Activated CD8-positive, alpha-beta memory T cell treated with anti-CD3 and anti-CD28 coated beads, Interleukin-2, amount 10 ng/mL, durations not matched to agents 7 days and 5 days (primary cell): Measurements from ENCODE around the gene P2RX4. TPM values are rescaled to one million over a fixed set of nuclear protein-coding genes. Genes with fewer than 3 reads are reported as not detected.
"Not testable (repeated sequence)": the region's sequence is repeated elsewhere in the genome, so short reads cannot be mapped to it uniquely, and the experiment has no call there.

ENCODE experiments used
- ATAC-seq: fragments of 150-1000 bp; cut with Tn5 transposase; one replicate; pipeline ENCODE4 v1.10.0; 2021; ENCODE audit warnings: moderate library complexity
- CTCF ChIA-PET: fragments of 350-600 bp; sonication (Branson Sonifier 250); formaldehyde crosslinking; loops from one replicate; lab custom pipeline; 2021; ENCODE audit warnings: antibody characterized with exemption; lab: Charles Lee
- DNase-seq: peaks from one replicate; pipeline ENCODE4 v3.0.0-alpha.2; 2020
- H3K27ac Mint-ChIP-seq: one replicate; pipeline ENCODE4 v1.8.0; 2021; ENCODE audit warnings: mild to moderate bottlenecking, mixed read lengths
- H3K27me3 Mint-ChIP-seq: one replicate; pipeline ENCODE4 v1.8.0; 2021; ENCODE audit warnings: mixed read lengths
- H3K36me3 Mint-ChIP-seq: one replicate; pipeline ENCODE4 v1.8.0; 2021; ENCODE audit warnings: mild to moderate bottlenecking, mixed read lengths
- H3K4me1 Mint-ChIP-seq: one replicate; pipeline ENCODE4 v1.8.0; 2021; ENCODE audit warnings: mixed read lengths
- H3K4me3 Mint-ChIP-seq: one replicate; pipeline ENCODE4 v1.8.0; 2021; ENCODE audit warnings: mild to moderate bottlenecking, moderate library complexity, mixed read lengths
- H3K9me3 Mint-ChIP-seq: one replicate; pipeline ENCODE4 v1.8.0; 2022; ENCODE audit warnings: low read depth, mixed read lengths
- total RNA-seq, 2 experiments: library from RNA; stranded (reverse); gene quantifications; one replicate each; pipeline ENCODE4 v1.2.3, GENCODE V29; 2021

Gene P2RX4, protein sequence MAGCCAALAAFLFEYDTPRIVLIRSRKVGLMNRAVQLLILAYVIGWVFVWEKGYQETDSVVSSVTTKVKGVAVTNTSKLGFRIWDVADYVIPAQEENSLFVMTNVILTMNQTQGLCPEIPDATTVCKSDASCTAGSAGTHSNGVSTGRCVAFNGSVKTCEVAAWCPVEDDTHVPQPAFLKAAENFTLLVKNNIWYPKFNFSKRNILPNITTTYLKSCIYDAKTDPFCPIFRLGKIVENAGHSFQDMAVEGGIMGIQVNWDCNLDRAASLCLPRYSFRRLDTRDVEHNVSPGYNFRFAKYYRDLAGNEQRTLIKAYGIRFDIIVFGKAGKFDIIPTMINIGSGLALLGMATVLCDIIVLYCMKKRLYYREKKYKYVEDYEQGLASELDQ
- 10 to 100 TPM; 52.6 to 64.8 TPM for total RNA-seq

DNA sequence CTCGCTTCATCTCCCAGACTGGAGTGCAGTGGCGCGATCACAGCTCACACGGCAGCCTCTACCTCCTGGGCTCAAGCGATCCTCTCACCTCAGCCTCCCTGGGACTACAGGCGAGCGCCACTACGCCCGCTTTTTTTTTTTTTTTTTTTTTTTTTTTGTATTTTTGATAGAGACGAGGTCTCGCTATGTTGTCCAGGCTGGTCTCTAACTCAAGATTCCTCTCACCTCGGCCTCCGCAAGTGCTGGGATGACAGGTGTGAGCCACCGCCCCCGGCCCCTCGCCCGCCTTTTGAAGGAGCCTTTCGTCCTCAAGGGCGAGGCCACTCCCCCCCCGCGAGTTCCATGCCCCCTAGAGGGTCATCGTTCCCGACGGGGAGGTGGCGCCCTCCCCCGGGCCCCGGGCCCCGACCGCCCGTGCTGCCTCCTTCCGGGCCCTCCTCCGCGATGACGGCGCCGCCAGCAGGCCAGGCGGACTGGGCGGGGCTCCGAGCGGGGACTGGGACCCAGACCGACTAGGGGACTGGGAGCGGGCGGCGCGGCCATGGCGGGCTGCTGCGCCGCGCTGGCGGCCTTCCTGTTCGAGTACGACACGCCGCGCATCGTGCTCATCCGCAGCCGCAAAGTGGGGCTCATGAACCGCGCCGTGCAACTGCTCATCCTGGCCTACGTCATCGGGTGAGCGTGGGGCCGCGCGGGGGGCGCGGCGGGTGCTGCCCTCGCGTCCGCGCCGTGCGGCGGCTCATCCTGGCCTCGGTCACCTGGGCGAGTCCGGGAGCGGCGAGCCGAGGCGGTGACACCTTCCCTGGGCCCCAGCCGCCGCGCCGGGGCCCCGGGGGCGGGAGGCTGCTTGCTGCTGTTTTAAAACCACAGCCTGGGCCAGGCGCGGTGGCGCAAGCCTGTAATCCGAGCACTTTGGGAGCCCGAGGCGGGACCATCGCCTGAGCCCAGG is at the start of gene P2RX4:
P2RX4 (plus strand) TSS at position 506 of the 949 bp plus-strand sequence; CDS start at position 542, 36 bp downstream.
- peak; percentile 89 for ATAC-seq
- DNase-seq, result peak; percentile 94
- Mint-ChIP-seq H3K4me3 (peak within 1 kb of the TSS; percentile 84), H3K27me3 (no peaks in the 10 kb centered on the region), H3K4me1 (peaks cover 48% of the 10 kb centered on the region), H3K9me3 (no peaks in the 10 kb centered on the region), H3K27ac (peak within 1 kb of the TSS; percentile 88), H3K36me3 (peaks cover 22% of the 10 kb centered on the region)
- CTCF ChIA-PET, result interaction anchor here (0.9 to 1.4 kb wide), 3 partner anchors 14 to 150 kb away, joined by 3 to 8 read pairs (median 3); no protein-coding TSS in a partner anchor

DNA sequence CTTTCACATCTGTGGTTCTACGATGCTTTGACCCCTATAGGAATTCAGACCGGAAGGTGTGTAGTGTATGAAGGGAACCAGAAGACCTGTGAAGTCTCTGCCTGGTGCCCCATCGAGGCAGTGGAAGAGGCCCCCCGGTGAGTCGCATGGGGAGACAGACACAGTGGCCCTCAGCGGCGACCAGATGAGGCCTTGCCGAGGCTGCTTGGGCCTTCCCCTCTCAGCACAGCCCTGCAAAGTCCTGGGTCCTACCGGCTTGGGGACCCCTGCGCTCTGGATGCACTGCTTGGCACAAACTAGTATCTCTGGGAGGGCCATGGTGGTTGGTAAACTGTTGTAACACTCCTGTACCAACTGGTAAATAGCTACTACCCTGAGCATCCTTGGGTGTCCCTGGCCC is 47.5 kb upstream of the P2RX4 start:
- CTCF ChIA-PET, result no interaction called here
- Mint-ChIP-seq H3K36me3 (peaks cover 28% of the 10 kb centered on the region), H3K27me3 (no peaks in the 10 kb centered on the region), H3K27ac (no peak overlapping the region), H3K9me3 (peaks cover 5% of the 10 kb centered on the region), H3K4me3 (no peak overlapping the region), H3K4me1 (peaks cover 6% of the 10 kb centered on the region)
- no peak for ATAC-seq
- DNase-seq, result no peak

DNA sequence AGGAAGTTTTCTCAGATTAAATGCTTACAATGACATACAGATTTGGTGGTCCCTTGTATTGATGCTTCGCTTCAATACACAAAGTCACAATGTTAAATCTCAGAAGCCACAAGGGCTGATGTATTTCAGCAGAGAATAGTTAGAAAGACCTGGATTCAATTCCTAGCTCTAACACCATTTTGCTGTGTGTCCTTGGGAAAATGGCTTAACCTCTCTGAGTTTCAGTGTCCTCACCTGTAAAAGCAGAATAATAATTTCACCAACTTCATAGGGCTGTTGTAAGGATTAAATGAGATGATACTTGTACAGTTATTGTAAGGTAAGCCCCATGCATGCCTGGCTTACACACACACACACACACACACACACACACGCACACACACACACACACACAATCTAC is 46.9 kb upstream of the P2RX4 start:
- ATAC-seq (no peak), DNase-seq (no peak)
- Mint-ChIP-seq H3K9me3 (peaks cover 5% of the 10 kb centered on the region), H3K27me3 (no peaks in the 10 kb centered on the region), H3K27ac (no peak overlapping the region), H3K4me1 (peaks cover 6% of the 10 kb centered on the region), H3K4me3 (no peak overlapping the region), H3K36me3 (peaks cover 24% of the 10 kb centered on the region)
- CTCF ChIA-PET, result no interaction called here

DNA sequence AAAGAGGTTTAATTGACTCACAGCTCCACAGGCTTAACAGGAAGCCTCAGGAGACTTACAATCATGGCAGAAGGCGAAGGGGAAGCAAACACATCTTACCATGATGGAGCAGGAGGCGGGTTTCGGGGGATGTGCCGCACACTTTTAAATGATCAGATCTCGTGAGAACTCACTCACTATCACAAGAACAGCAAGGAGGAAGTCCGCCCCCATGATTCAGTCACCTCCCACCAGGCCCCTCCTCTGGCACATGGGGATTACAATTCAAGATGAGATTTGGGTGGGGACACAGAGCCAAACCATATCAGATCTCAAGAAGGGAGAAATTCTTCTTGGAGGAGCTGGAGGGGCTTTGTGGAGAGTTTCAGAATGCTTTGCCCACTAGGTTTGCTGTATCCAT is 45.1 kb upstream of the P2RX4 start:
- H3K9me3 Mint-ChIP-seq, ATAC-seq, CTCF ChIA-PET, H3K27ac Mint-ChIP-seq, H3K4me3 Mint-ChIP-seq, DNase-seq, H3K4me1 Mint-ChIP-seq, H3K27me3 Mint-ChIP-seq: not testable (repeated sequence)
- peaks cover 12% of the 10 kb centered on the region for H3K36me3 Mint-ChIP-seq

DNA sequence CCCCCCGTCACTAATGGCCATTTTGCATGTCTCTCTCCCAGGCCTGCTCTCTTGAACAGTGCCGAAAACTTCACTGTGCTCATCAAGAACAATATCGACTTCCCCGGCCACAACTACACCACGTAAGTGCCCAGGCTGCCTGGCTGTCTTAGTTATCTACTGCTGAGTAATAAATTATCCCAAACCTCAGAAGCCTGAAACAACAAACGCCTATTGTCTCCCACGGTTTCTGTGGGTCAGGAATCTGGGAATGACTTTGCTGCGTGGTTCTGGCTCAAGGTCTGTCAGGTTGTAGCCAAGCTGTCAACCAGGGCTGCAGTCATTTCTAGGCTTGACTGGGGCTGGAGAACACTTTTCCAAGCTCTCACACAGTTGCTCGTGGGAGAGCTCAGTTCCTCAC is 44.6 kb upstream of the P2RX4 start:
- Mint-ChIP-seq H3K4me3 (no peak overlapping the region), H3K27me3 (no peaks in the 10 kb centered on the region), H3K4me1 (no peaks in the 10 kb centered on the region), H3K36me3 (peaks cover 12% of the 10 kb centered on the region), H3K9me3 (no peaks in the 10 kb centered on the region), H3K27ac (no peak overlapping the region)
- ATAC-seq (no peak), DNase-seq (no peak)
- CTCF ChIA-PET, result no interaction called here

DNA sequence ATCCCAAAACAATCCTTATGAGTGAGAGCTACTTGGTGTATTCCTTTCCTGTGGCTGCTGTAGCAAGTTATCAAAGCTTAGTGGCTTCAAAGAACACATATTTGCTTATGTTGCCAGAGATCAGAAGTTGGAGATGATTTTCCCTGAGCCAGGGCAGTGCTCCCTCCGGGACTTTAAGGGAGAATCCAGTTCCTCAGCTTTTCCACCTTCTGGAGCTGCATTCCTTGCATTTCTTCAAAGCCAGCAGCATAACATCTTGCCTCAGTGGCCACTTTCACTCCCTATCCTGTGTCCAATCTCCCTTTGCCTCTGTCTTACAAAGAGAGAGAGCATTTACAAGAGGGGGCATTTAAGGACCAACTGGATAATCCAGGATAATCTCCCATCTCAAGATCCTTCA is 43.6 kb upstream of the P2RX4 start:
- Mint-ChIP-seq H3K4me3 (no peak overlapping the region), H3K9me3 (no peaks in the 10 kb centered on the region), H3K27me3 (no peaks in the 10 kb centered on the region), H3K4me1 (peaks cover 6% of the 10 kb centered on the region), H3K27ac (no peak overlapping the region), H3K36me3 (peaks cover 12% of the 10 kb centered on the region)
- CTCF ChIA-PET, result no interaction called here
- DNase-seq (no peak), ATAC-seq (no peak)

DNA sequence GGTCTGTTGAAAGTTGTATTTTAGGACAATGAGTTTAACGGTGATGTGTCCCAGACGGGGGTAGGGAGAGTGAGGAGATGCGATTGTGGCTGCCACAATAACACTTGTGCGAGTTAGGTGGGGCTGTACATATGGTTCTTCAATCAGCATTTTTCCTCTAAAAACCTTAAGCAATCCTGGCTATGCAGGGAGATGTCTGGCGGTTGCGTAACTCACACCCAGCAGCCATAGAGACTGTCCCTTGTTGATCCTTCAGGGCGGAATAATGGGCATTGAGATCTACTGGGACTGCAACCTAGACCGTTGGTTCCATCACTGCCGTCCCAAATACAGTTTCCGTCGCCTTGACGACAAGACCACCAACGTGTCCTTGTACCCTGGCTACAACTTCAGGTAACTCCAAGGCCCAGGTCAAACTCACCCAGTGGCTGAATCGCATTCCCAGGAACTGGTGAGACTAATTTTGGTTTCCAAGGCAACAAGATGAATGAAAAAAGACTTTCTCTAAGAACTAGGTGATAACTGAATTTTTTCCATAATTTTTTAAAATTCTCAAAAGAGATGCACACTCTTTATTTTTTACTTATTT is 42.6 kb upstream of the P2RX4 start:
- CTCF ChIA-PET, result no interaction called here
- no peaks in the 10 kb centered on the region for H3K27me3 Mint-ChIP-seq
- peaks cover 9% of the 10 kb centered on the region for H3K4me1 Mint-ChIP-seq
- H3K9me3 Mint-ChIP-seq, result no peaks in the 10 kb centered on the region
- H3K36me3 Mint-ChIP-seq, result peaks cover 12% of the 10 kb centered on the region
- no peak for ATAC-seq
- DNase-seq, result no peak
- H3K4me3 Mint-ChIP-seq, result no peak overlapping the region
- H3K27ac Mint-ChIP-seq, result no peak overlapping the region

DNA sequence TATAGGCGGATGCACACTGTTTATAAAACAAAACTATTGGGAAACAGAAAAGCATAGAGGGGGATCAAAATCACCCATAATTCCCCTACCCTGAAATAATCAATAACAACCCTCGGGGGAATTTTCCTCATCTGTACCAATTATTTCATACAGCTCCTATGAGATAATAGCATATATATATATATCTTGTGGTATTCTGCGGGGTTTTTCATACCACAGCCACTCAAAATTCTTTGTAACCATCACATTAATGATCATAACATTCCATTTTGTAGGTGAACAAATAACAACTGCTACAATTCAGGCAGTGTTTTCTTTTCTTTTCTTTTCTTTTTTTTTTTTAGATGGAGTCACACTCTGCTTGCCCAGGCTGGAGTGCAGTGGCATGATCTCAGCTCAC is 42.0 kb upstream of the P2RX4 start:
- no peak overlapping the region for H3K4me3 Mint-ChIP-seq
- H3K36me3 Mint-ChIP-seq, result peaks cover 12% of the 10 kb centered on the region
- H3K27me3 Mint-ChIP-seq, result no peaks in the 10 kb centered on the region
- ATAC-seq (no peak), DNase-seq (no peak)
- no peak overlapping the region for H3K27ac Mint-ChIP-seq
- CTCF ChIA-PET, result no interaction called here
- peaks cover 9% of the 10 kb centered on the region for H3K4me1 Mint-ChIP-seq
- no peaks in the 10 kb centered on the region for H3K9me3 Mint-ChIP-seq

DNA sequence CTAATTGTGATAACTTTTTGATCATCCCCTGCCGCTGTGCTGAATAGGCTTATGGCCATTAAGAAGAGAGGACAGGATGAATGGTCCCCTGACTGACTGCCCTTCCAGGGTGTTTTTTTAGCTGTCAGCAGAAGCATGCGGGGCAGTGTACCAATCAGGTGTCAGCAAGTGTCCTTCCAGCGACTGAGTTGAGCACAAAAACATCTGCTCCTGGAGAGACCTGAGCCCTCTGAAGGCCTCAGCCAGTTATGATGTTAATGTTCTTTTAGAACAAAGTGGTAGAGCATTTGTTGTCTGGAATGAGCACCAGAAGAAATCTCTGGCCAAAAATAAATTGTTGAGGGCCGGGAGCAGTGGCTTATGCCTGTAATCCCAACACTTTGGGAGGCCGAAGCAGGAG is 39.8 kb upstream of the P2RX4 start:
- peaks cover 8% of the 10 kb centered on the region for H3K36me3 Mint-ChIP-seq
- no peaks in the 10 kb centered on the region for H3K9me3 Mint-ChIP-seq
- DNase-seq (no peak), ATAC-seq (no peak)
- H3K4me3 Mint-ChIP-seq, result no peak overlapping the region
- CTCF ChIA-PET, result no interaction called here
- no peak overlapping the region for H3K27ac Mint-ChIP-seq
- peaks cover 9% of the 10 kb centered on the region for H3K4me1 Mint-ChIP-seq
- H3K27me3 Mint-ChIP-seq, result no peaks in the 10 kb centered on the region

DNA sequence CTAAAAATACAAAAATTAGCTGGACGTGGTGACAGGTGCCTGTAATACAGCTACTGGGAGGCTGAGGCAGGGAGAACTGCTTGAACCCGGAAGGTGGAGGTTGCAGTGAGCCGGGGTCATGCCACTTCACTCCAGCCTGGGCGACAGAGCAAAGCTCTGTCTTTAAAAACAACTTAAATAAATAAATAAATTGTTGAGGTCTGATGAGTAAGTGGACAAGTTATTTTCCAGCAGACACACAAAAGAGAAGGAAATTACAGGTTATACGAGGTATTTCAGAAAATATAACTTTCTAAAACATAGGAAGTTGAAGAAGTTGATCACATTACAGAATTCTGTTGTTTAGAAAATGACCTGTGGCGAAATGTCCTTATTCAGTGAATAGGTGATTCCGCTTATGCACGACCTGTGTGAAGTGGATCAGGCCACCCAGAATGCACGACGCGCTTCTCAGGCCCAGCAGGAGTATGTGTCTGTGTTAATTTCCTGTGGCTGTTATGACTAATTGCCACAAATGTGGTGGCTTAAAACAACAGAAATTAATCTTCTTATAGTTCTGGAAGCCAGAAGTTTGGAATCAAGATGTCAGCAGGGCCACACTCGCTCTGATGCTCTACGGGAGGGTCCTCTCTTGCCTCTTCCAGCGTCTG is 39.2 kb upstream of the P2RX4 start:
- Mint-ChIP-seq H3K36me3 (peaks cover 8% of the 10 kb centered on the region), H3K4me3 (no peak overlapping the region), H3K27ac (no peak overlapping the region), H3K9me3 (no peaks in the 10 kb centered on the region), H3K27me3 (no peaks in the 10 kb centered on the region), H3K4me1 (peaks cover 9% of the 10 kb centered on the region)
- no peak for DNase-seq
- peak; percentile 69 for ATAC-seq
- CTCF ChIA-PET, result no interaction called here

DNA sequence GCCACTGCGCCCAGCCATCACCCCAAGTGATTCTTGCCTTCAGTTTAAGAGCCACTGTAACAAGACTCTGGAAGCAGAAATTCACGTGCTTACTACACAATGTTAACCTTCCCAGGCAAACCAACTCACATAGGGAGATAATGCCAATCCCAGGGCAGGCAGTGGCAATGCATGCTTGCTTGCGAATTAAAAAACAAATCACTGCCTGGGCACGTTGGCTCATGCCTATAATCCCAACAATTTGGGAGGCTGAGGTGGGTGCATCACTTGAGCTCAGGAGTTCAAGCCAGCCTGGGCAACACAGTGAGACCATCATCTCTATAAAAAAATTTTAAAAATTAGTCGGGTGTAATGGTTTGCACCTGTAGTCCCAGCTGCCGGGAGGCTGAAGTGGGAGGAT is 37.8 kb upstream of the P2RX4 start:
- ATAC-seq, result no peak
- CTCF ChIA-PET, result no interaction called here

DNA sequence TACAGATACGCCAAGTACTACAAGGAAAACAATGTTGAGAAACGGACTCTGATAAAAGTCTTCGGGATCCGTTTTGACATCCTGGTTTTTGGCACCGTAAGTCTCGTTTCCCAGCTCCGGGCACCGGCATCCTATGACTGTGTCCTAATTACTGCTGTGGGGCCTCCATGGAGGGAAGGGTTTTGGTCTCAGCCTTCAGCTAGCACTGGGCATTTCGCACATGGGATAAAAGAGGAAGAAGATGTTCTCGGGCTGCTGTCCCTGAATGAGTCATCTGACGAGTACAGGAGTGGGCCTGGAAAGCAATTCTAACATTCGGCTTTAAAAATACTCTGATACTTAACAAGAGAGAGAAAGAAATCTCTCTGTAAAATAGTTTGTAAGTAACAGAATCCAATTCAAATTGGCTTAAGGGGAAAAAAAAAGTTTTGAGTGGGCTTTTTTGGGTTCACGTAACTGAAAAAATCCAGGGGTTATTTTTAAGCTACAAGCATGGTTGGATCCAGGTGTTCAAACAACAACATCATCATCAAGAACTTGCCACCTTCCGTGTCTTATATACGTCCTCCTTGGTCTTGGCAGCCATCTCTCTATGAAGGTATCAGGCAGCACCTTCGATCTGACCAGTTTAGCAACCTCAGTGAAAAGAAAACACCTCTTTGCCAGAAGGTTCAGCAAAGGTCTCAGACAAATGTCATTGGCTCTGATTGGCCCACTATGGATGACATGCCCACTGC is 34.4 kb upstream of the P2RX4 start:
- Mint-ChIP-seq H3K27ac (no peak overlapping the region), H3K4me1 (peaks cover 9% of the 10 kb centered on the region), H3K27me3 (no peaks in the 10 kb centered on the region), H3K9me3 (no peaks in the 10 kb centered on the region), H3K36me3 (peaks cover 11% of the 10 kb centered on the region), H3K4me3 (no peak overlapping the region)
- no peak for DNase-seq
- no peak for ATAC-seq
- CTCF ChIA-PET, result no interaction called here

More for the DNA sequence above, 37.8 kb upstream of the P2RX4 start:
- no peak for DNase-seq
- Mint-ChIP-seq H3K27me3 (no peaks in the 10 kb centered on the region), H3K27ac (no peak overlapping the region), H3K4me1 (peaks cover 9% of the 10 kb centered on the region), H3K9me3 (no peaks in the 10 kb centered on the region), H3K36me3 (peaks cover 7% of the 10 kb centered on the region), H3K4me3 (no peak overlapping the region)
